GM12878 (cell line): ENCODE data around the gene MICALL2. TPM values are rescaled to one million over a fixed set of nuclear protein-coding genes. Genes with fewer than 3 reads are reported as not detected.

Experiments
- ATAC-seq: fragments of 200-7000 bp; cut with Tn5 transposase; 3 replicates; pipeline ENCODE4 v1.9.1; 2020; ENCODE audit warnings: mild to moderate bottlenecking, moderate library complexity
- BruUV-seq: library from RNA; stranded (reverse); fragments of 400-500 nt; replicated peaks from 2 replicates; lab custom pipeline; 2021; lab: Mats Ljungman, UMichigan
- CTCF ChIA-PET: fragments of 300-600 bp; sonication (Branson Sonifier 250); formaldehyde crosslinking; extraction: SDS; loops from one replicate; lab custom pipeline; 2021; ENCODE audit warnings: inconsistent platforms; lab: Yijun Ruan, JAX
- POLR2A ChIA-PET: fragments of 350-600 bp; formaldehyde crosslinking; extraction: SDS; loops from one replicate; lab custom pipeline; 2021; ENCODE audit warnings: inconsistent platforms; lab: Charles Lee
- RAD21 ChIA-PET: fragments of 300-600 bp; sonication (Branson Sonifier 250); formaldehyde crosslinking; loops from one replicate; lab custom pipeline; 2023; ENCODE audit warnings: antibody characterized with exemption; ENCODE audit not compliant: unreplicated experiment; lab: Charles Lee
- SMC1A ChIA-PET: fragments of 300-600 bp; sonication (Branson Sonifier 250); formaldehyde crosslinking; loops from one replicate; lab custom pipeline; 2023; ENCODE audit not compliant: unreplicated experiment, uncharacterized antibody; lab: Charles Lee
- DNase-seq: peaks from one replicate; pipeline ENCODE4 v3.0.0-alpha.2; 2011; ENCODE audit warnings: low read depth, low spot score
- FAIRE-seq: peaks from 3 replicates; lab custom pipeline; 2011; peaks lifted over from hg19 to GRCh38; lab: Jason Lieb, UNC
- H2AFZ ChIP-seq: 2 replicates; pipeline ENCODE4 v1.6.0; 2011; ENCODE audit warnings: low read depth, low read length, control low read depth; ENCODE audit not compliant: control insufficient read depth
- H3K27ac ChIP-seq: 2 replicates; pipeline ENCODE4 v1.5.1; 2011; ENCODE audit warnings: control low read depth; ENCODE audit not compliant: control insufficient read depth, insufficient read depth
- H3K27me3 ChIP-seq, 2 experiments: replicated peaks in 1 of 2; 2 replicates each; pipeline versions ENCODE4 v1.6.0 to v1.6.1; 2011; ENCODE audit warnings: low read length in 1 of 2; ENCODE audit not compliant: control insufficient read depth in 2 of 2, insufficient read depth in 2 of 2
- H3K36me3 ChIP-seq, 2 experiments: 2 replicates each; pipeline ENCODE4 v1.5.1; 2011; ENCODE audit warnings: low read length in 1 of 2; ENCODE audit not compliant: control insufficient read depth in 2 of 2, insufficient read depth in 2 of 2
- H3K4me1 ChIP-seq: 2 replicates; pipeline ENCODE4 v1.6.1; 2011; ENCODE audit warnings: mild to moderate bottlenecking, low read length, moderate library complexity, mixed read lengths; ENCODE audit not compliant: control insufficient read depth, insufficient read depth
- H3K4me2 ChIP-seq: 2 replicates; pipeline ENCODE4 v1.6.0; 2011; ENCODE audit warnings: control low read depth; ENCODE audit not compliant: control insufficient read depth, insufficient read depth
- H3K4me3 ChIP-seq: fragments of 200-600 bp; sonication (generic); 2 replicates; pipeline ENCODE4 v1.5.1; 2016
- H3K79me2 ChIP-seq: 2 replicates; pipeline ENCODE4 v1.6.0; 2011; ENCODE audit warnings: low read length; ENCODE audit not compliant: control insufficient read depth, insufficient read depth
- H3K9ac ChIP-seq: 2 replicates; pipeline ENCODE4 v1.8.0; 2011; ENCODE audit warnings: low read length, control low read depth, mixed read lengths; ENCODE audit not compliant: control insufficient read depth, insufficient read depth
- H3K9me3 ChIP-seq: replicated peaks from 3 replicates; pipeline ENCODE4 v1.5.1; 2011; ENCODE audit warnings: mild to moderate bottlenecking, low read length; ENCODE audit not compliant: control insufficient read depth, insufficient read depth
- H4K20me1 ChIP-seq: 2 replicates; pipeline ENCODE4 v1.6.0; 2011; ENCODE audit not compliant: control insufficient read depth, insufficient read depth
- CTCF ChIP-seq, 3 experiments: IDR thresholded peaks in 2 of 3; conservative IDR thresholded peaks in 1 of 3; 2 replicates each; pipeline ENCODE4 v1.5.1; 2011; ENCODE audit warnings: low read depth in 3 of 3, low read length in 3 of 3, mild to moderate bottlenecking in 3 of 3, control low read depth in 2 of 3, moderate library complexity in 2 of 3, inconsistent platforms in 1 of 3, mixed read lengths in 1 of 3; ENCODE audit not compliant: control insufficient read depth in 2 of 3, insufficient read depth in 1 of 3; ENCODE audit errors: extremely low read depth in 1 of 3
- EZH2 ChIP-seq: IDR thresholded peaks from 2 replicates; pipeline ENCODE4 v1.6.1; 2012; ENCODE audit warnings: low read depth, mild to moderate bottlenecking, control low read depth, inconsistent platforms, low read length, borderline replicate concordance; ENCODE audit not compliant: control insufficient read depth
- MEF2B ChIP-seq: fragments of 450-650 bp; IDR thresholded peaks from 2 replicates; pipeline ENCODE4 v1.6.1; 2018; ENCODE audit warnings: mild to moderate bottlenecking, moderate library complexity; ENCODE audit not compliant: partially characterized antibody, poor library complexity, severe bottlenecking
- NKRF ChIP-seq: fragments of 450-650 bp; conservative IDR thresholded peaks from 2 replicates; pipeline ENCODE4 v1.6.1; 2017; ENCODE audit warnings: mild to moderate bottlenecking, moderate library complexity
- POU2F2 ChIP-seq: IDR thresholded peaks from 3 replicates; pipeline ENCODE4 v1.6.1; 2011; ENCODE audit warnings: low read depth, mild to moderate bottlenecking, low read length, borderline replicate concordance
- RUNX3 ChIP-seq: IDR thresholded peaks from 2 replicates; pipeline ENCODE4 v1.6.1; 2012; ENCODE audit warnings: low read length, inconsistent platforms
- WGBS: methylation state at CpG from one replicate; pipeline ENCODE4 v1.1.6; 2016; ENCODE audit warnings: low lambda C conversion rate; ENCODE audit not compliant: insufficient replicate concordance, insufficient coverage; ENCODE audit errors: missing lambda C conversion rate; 5-methylcytosine and 5-hydroxymethylcytosine counted together
- in situ Hi-C: fragments of 300-500 bp; cut with MboI; formaldehyde crosslinking; loops from 9 replicates; pipeline ENCODE4 v1.14.3; 2018; ENCODE audit warnings: mixed read lengths
- intact Hi-C: fragments of 100-400 bp; cut with micrococcal nuclease; formaldehyde crosslinking; loops from one replicate; pipeline ENCODE4 v1.14.2; 2022; ENCODE audit not compliant: unreplicated experiment
- polyA plus RNA-seq, 11 experiments: library from polyadenylated mRNA; depleted of rRNA in 4 of 11; unstranded in 6 of 11; stranded (reverse) in 5 of 11; fragments of >200 nt; fragmentation: Nextera tagmentation in 4 of 11; fragmentation: Illumina TruSeq in 1 of 11; extraction: Ambion mirVana in 4 of 11; extraction: Trizol in 1 of 11; gene quantifications; 1 replicate in 1 of 11; 2 replicates in 10 of 11; pipeline versions ENCODE4 v1.2.1 to v1.2.3, GENCODE V29; 2011 to 2016; ENCODE audit warnings: inconsistent platforms in 2 of 11, missing spikeins in 2 of 11, low read depth in 1 of 11
- total RNA-seq, 4 experiments: library from RNA; depleted of rRNA in 3 of 4; stranded (reverse); fragments of >200 nt in 3 of 4; fragmentation: Illumina TruSeq in 1 of 4; extraction: Trizol in 1 of 4; gene quantifications; 2 replicates each; pipeline versions ENCODE4 v1.2.1 to v1.2.3, GENCODE V29; 2013 to 2021

MICALL2 gene
- total and polyA plus RNA-seq, 10 of the 15 experiments (the other 5 are each of a cell fraction or from before 2014, with no cell fraction given): 0.04 to 1.7 (median 0.83) TPM; not detected in 3

GRCh38 chr7:1492640-1493039 lies 33.4 kb upstream of the MICALL2 start (continued):
- TF ChIP-seq NKRF (no peak), POU2F2 (no peak)
- TF ChIP-seq, all 136 proteins: peak for 0

GRCh38 chr7:1492221-1492620 lies 33.0 kb upstream of the MICALL2 start:
- Histone ChIP-seq H3K9ac (no peak overlapping the region), H3K9me3 (no peaks in the 10 kb centered on the region)
- TF ChIP-seq EZH2: no peak
- TF ChIP-seq, all 136 proteins: peak for 0
- H3K27ac ChIP-seq: no peak overlapping the region
- intact Hi-C loops: no loop called here
- peaks cover 5 to 32% of the 10 kb centered on the region in 2 experiments; a peak in 3 of 4 replicates for H3K36me3 ChIP-seq
- WGBS: 98% methylated on average over 10 of the region's 10 CpGs
- no peak overlapping the region for H2AFZ ChIP-seq
- H3K4me3 ChIP-seq: no peak overlapping the region
- no peak for ATAC-seq
- DNase-seq: no peak
- ChIA-PET POLR2A (no interaction called here), RAD21 (no interaction called here), SMC1A (no interaction called here), CTCF (no interaction called here)
- no TSS peak for BruUV-seq
- no peak for FAIRE-seq
- no peak overlapping the region for H3K4me2 ChIP-seq
- no peaks in the 10 kb centered on the region for H3K4me1 ChIP-seq
- in situ Hi-C loops: no loop called here
- H4K20me1 ChIP-seq: no peaks in the 10 kb centered on the region
- H3K79me2 ChIP-seq: no peaks in the 10 kb centered on the region
- H3K27me3 ChIP-seq: no peaks in the 10 kb centered on the region

GRCh38 chr7:1490837-1491236 lies 31.6 kb upstream of the MICALL2 start:
- no peak for FAIRE-seq
- 97% methylated on average over 19 of the region's 19 CpGs for WGBS
- peaks cover 5 to 33% of the 10 kb centered on the region in 2 experiments; a peak in 3 of 4 replicates for H3K36me3 ChIP-seq
- no peaks in the 10 kb centered on the region for H3K27me3 ChIP-seq
- H3K9ac ChIP-seq: no peak overlapping the region
- BruUV-seq: no TSS peak
- H3K9me3 ChIP-seq: no peaks in the 10 kb centered on the region
- H3K79me2 ChIP-seq: no peaks in the 10 kb centered on the region
- CTCF ChIA-PET: no interaction called here
- no peaks in the 10 kb centered on the region for H4K20me1 ChIP-seq
- H3K27ac ChIP-seq: no peak overlapping the region
- H3K4me2 ChIP-seq: no peak overlapping the region
- POLR2A ChIA-PET: no interaction called here
- DNase-seq: no peak
- no peaks in the 10 kb centered on the region for H3K4me1 ChIP-seq
- intact Hi-C loops: no loop called here
- H3K4me3 ChIP-seq: no peak overlapping the region
- RAD21 ChIA-PET: no interaction called here
- in situ Hi-C loops: no loop called here
- SMC1A ChIA-PET: no interaction called here
- no peak for TF ChIP-seq RUNX3
- TF ChIP-seq MEF2B: no peak
- no peak for TF ChIP-seq CTCF (IDR thresholded peaks at IDR 0.05 in 2 of 3, conservative IDR thresholded peaks at IDR 0.05 in 1 of 3; ENCODE audit: control insufficient read depth in 2 of 3, extremely low read depth in 1 of 3, insufficient read depth in 1 of 3, low read depth in 3 of 3, low read length in 3 of 3)
- TF ChIP-seq, all 136 proteins: peak for 0
- no peak overlapping the region for H2AFZ ChIP-seq
- ATAC-seq: no peak
